Lung microvascular endothelial cell (primary cell): ENCODE results near the gene STK32B. TPM values are rescaled to one million over a fixed set of nuclear protein-coding genes. Genes with fewer than 3 reads are reported as not detected.
"Not testable (repeated sequence)": the region's sequence is repeated elsewhere in the genome, so short reads cannot be mapped to it uniquely, and the experiment has no call there.

Experiments used
- DNase-seq, 2 donors: peaks; one replicate each; pipeline versions ENCODE4 v3.0.0 to v3.0.0-alpha.2; 2010; ENCODE audit warnings: low read depth in 2 of 2
- total RNA-seq: library from RNA; depleted of rRNA; stranded (reverse); fragments of >200 nt; gene quantifications from 2 replicates; pipeline ENCODE4 v1.2.1, GENCODE V29; 2014

The STK32B gene
- total RNA-seq, 1 donor from 2014 or later = 17.9 TPM

DNA sequence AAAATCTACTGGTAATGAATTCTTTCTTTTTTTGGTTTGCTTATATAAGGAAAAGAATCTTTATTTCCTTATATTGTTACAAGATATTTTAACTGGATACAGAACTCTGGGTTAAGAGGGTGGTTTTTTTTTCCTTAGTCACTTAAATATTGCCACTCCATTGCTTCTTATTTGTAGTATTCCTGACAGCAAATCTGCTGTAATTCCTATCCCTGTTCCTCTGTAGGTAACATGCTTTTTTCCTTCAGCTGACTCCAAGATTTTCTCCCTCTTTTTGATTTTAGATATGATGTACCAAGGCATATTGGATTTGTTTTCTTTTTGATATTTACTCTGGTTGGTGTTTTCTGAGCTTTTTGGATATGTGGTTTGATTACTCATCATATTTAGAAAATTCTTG is 378.5 kb downstream of the STK32B start:
- no peak for DNase-seq

- no peak for DNase-seq
These were observed 381.9 kb downstream of the STK32B start for GRCh38 chr4:5433196-5433595.

DNA sequence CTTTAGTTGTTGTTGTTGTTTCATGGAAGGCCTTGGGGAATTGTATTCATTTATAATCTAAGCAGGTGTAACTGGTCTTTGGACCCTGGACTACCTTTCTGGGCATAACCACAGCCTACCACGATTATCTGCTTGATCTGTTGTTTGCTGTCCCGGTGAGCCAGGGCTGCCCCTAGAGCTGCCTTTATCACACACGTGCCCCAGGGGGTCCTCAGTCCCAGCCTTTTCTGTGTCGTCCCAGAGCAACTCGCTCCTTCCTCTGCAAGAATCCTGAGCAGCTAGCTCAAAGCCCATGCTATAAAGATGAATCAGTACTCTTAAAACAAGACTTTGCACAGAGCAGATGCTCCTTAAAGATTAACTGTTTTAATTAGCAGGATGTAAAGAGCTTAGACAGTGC is 383.9 kb downstream of the STK32B start:
- DNase-seq = no peak

- DNase-seq = no peak
These were observed 384.5 kb downstream of the STK32B start for GRCh38 chr4:5435823-5436222.

DNA sequence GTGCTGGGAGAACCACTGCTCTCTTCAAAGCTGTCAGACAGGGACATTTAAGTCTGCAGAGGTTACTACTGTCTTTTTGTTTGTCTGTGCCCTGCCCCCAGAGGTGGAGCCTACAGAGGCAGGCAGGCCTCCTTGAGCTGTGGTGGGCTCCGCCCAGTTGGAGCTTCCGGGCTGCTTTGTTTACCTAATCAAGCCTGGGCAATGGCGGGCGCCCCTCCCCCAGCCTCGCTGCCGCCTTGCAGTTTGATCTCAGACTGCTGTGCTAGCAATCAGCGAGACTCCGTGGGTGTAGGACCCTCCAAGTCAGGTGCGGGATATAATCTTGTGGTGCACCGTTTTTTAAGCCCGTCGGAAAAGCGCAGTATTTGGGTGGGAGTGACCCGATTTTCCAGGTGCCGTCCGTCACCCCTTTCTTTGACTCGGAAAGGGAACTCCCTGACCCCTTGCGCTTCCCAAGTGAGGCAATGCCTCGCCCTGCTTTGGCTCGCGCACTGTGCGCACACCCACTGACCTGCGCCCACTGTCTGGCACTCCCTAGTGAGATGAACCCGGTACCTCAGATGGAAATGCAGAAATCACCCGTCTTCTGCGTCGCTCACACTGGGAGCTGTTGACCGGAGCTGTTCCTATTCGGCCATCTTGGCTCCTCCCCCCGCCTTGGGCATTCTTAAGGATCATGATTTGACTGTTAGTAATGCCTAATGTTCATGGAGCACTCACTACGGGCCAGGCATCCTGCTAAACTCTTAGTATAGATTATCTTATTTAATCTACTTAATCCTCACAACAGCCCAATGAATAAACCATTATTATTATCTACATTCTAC is 392.9 kb downstream of the STK32B start:
- DNase-seq = not testable (repeated sequence)

GRCh38 chr4:5444918-5445517 is 393.7 kb downstream of the STK32B start:
- DNase-seq = no peak

GRCh38 chr4:5446595-5447226 is 395.4 kb downstream of the STK32B start:
- no peak for DNase-seq

GRCh38 chr4:5447755-5448154 is 396.5 kb downstream of the STK32B start:
- no peak for DNase-seq

- no peak for DNase-seq
These were observed 396.9 kb downstream of the STK32B start for GRCh38 chr4:5448221-5448620.

- DNase-seq = no peak
These were observed 400.0 kb downstream of the STK32B start for GRCh38 chr4:5451243-5451642.

DNA sequence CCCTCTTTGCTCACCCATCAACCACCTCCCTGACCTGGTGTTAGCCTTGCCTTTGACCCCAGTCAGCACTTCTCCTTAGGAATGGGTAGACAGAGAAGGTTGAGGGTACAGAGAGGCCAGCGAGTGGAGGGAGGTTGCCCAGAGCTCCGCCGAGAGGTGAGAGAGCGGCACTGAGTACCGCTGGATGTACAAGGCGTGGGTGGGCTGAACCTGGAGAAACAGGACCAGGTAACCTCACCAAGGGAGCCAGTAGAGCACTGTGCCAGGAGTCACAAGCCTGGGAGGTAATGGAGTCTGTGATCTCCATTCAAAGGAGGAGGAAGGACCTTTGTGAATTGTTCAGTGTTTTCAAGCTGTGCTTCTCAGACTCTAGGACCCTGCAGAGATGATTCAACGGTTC is 400.9 kb downstream of the STK32B start:
- DNase-seq = no peak

DNA sequence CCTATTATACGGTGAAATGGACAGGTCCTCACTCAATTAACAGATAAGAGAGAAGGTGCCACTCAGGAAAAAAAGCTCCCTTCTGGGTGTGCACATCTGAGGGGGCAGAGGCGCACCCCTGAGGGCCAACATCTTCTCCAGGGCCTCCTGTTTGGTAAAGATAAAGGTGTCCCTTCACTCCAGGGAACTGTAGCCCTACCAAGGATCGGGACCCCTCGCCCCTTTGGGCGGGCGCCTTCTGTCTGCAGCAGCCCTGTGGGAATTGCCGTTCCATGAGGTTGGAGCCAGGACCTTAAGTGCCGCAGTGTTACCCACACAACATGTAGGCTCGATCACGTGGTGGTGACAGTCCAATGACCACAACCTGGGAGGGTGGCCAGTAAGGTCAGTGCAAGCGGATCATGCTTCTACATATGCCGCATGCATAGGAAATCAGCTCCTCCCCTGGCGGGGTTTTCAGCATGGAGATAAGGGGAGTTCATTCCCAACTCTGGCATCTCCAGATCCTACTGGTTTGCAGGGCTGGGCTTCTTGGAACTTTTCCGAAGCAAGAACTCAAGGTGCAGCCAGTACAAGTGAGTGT is 403.8 kb downstream of the STK32B start:
- DNase-seq = no peak

GRCh38 chr4:5456296-5456845 is 405.1 kb downstream of the STK32B start:
- no peak for DNase-seq

- DNase-seq = no peak
These were observed 407.4 kb downstream of the STK32B start for GRCh38 chr4:5458676-5459075.

DNA sequence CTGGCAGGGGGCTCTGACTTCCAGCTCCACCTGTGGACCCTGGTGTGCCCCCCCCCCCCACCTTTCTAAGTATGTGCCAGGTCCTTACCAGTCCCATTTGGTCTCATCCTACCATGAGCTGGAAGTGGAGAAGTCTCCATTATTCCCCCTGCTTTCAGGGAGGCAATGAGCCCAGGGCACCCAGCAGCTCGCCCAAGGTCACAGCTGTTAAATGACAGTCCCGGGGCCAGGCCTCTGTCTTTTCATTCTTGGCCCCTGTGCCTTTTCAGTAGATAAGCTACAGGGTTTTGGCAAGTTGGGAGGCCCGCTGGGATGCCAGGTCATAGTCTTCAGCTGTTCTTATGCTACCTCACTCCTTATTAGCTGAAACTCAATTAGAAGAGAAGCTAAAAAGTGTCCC is 408.0 kb downstream of the STK32B start:
- no peak for DNase-seq

- DNase-seq = peak; percentile 43 to 63
These were observed 409.0 kb downstream of the STK32B start for GRCh38 chr4:5460106-5460801.

DNA sequence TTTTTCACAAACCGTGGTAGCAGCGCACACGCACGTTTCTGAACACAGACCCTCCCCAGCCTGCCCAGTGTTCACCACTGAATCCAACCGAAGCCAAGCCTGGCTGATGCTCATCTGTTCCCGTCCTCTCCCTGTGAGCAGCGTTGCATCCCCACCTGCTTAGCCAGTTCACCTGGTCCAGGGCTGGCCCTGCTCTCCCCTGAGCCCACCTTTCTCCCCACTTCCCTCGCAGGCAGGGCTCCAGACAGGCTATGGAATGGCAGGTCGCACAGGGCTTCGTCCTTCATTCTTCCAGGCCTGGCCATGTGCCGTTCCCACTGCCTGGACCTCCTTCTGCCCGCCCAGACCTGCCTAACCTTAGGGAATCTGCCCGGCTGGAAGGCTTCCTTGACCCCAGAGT is 410.2 kb downstream of the STK32B start:
- DNase-seq = no peak

DNA sequence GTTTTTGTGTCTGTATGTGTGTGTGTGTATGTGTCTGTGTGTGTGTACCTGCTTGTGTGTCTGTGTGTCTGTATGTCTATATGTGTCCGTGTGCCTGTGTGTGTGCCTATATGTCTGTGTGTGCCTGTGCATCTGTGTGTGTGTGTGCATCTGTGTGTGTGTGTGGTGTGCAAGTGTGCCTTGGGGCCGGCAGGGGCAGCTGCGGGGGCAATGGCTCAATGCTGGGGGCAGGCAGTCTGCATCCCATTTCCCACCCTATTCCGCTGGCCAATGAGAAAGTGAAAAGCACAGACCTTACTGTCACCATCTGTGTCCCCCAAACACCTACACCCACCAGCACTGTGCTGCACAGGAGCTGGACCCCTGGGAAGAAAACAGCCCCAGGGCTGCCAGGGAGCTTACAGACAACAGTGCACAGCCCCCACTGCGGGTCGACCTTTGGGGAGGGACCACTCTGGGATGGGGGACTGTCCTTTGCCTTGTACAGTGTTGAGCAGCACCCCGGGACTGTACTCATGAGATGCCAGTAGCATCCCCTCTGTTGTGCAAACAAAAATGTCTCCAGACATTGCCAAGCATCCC is 411.1 kb downstream of the STK32B start:
- DNase-seq = no peak

DNA sequence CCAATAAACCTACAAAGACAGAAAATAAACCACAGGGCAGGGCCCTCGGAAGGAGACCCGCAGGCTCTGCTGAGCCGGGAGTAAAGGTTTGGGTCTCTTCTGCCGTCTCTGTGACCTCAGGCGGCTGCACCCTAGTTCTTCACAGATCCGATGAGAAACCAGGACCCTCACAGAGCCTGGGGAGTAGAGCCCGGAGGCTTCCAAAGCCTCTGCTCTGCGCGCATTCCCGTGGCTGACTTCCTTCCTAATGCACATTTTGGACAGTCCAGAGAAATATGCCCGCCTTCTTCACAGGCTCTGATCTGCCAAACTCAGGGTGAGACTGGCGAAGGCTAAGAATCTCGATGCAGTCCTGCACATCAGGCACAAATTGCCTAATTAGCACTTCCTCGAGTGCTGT is 411.6 kb downstream of the STK32B start:
- no peak for DNase-seq

DNA sequence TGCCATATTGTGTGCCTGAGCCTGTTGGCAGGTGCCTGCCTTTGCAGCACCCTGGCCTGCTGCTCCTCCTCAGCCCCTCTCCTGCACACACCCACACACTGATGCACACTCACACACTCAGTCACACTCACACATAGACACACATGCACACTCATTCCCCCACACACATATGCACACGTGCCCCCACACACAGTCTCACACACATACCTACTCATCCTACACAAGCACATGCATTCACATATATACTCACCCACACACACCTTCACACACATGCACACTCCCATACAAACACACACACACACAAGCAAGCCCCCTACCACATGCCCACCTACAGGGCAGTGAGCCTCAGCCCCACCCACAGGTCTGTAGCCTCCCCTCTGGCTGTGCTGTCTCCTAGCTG is 412.1 kb downstream of the STK32B start:
- no peak for DNase-seq
